HuH-7 (cell line): Measurements from ENCODE around the gene MTERF1.
"Not testable (repeated sequence)": the region's sequence is repeated elsewhere in the genome, so short reads cannot be mapped to it uniquely, and the experiment has no call there.

ENCODE experiments used
- DNase-seq: peaks from one replicate; pipeline ENCODE4 v3.0.0; 2011; ENCODE audit warnings: low spot score

Gene MTERF1

GRCh38 chr7:91883676-91884362, 3.3 kb upstream of the MTERF1 start:
- no peak for DNase-seq

GRCh38 chr7:91880016-91880412, 488 bp downstream of the MTERF1 start:
- no peak for DNase-seq

- no peak for DNase-seq
Observed at GRCh38 chr7:91876391-91877133, 3.9 kb downstream of the MTERF1 start.

GRCh38 chr7:91875851-91876250, 4.7 kb downstream of the MTERF1 start:
- DNase-seq = no peak

GRCh38 chr7:91872928-91873327, 7.6 kb downstream of the MTERF1 start:
- DNase-seq = no peak

- DNase-seq = no peak
Observed at GRCh38 chr7:91872069-91872468, 8.4 kb downstream of the MTERF1 start.

- no peak for DNase-seq
Observed at GRCh38 chr7:91869661-91870060, 10.8 kb downstream of the MTERF1 start.

GRCh38 chr7:91866599-91867148, 13.8 kb downstream of the MTERF1 start:
- DNase-seq = no peak

GRCh38 chr7:91865511-91865910, 15.0 kb downstream of the MTERF1 start:
- DNase-seq = no peak

GRCh38 chr7:91864604-91865003, 15.9 kb downstream of the MTERF1 start:
- not testable (repeated sequence) for DNase-seq

- no peak for DNase-seq
Observed at GRCh38 chr7:91864070-91864469, 16.4 kb downstream of the MTERF1 start.

GRCh38 chr7:91852263-91852741, 28.2 kb downstream of the MTERF1 start:
- DNase-seq = peak; percentile 18

GRCh38 chr7:91850455-91850854, 30.0 kb downstream of the MTERF1 start:
- DNase-seq = no peak

- DNase-seq = no peak
Observed at GRCh38 chr7:91847876-91848588, 32.5 kb downstream of the MTERF1 start.

GRCh38 chr7:91847231-91847630, 33.3 kb downstream of the MTERF1 start:
- no peak for DNase-seq

- DNase-seq = no peak
Observed at GRCh38 chr7:91846436-91846835, 34.1 kb downstream of the MTERF1 start.

- DNase-seq = no peak
Observed at GRCh38 chr7:91843831-91844230, 36.7 kb downstream of the MTERF1 start.

GRCh38 chr7:91838439-91838838, 42.1 kb downstream of the MTERF1 start:
- no peak for DNase-seq

- DNase-seq = no peak
Observed at GRCh38 chr7:91837397-91838070, 43.0 kb downstream of the MTERF1 start.

GRCh38 chr7:91835826-91836368, 44.6 kb downstream of the MTERF1 start:
- DNase-seq = no peak

- no peak for DNase-seq
Observed at GRCh38 chr7:91835091-91835825, 45.2 kb downstream of the MTERF1 start.
